Fibroblast of mammary gland (primary cell): ENCODE results near the gene CFAP97.
"Not testable (repeated sequence)": the region's sequence is repeated elsewhere in the genome, so short reads cannot be mapped to it uniquely, and the experiment has no call there.

ENCODE experiments used
- DNase-seq: peaks from one replicate; pipeline ENCODE4 v3.0.0-alpha.2; 2010; ENCODE audit warnings: low read depth
- H3K4me3 ChIP-seq: 2 replicates; pipeline ENCODE4 v1.5.1; 2011; ENCODE audit warnings: low read depth, mild to moderate bottlenecking, low read length, moderate library complexity; ENCODE audit not compliant: control insufficient read depth
- TF ChIP-seq, protein P1 (sequence below): conservative IDR thresholded peaks from 2 replicates; pipeline ENCODE4 v1.5.1; 2011; ENCODE audit warnings: low read depth, low read length, inconsistent platforms; ENCODE audit not compliant: control insufficient read depth, insufficient read depth

Gene CFAP97

GRCh38 chr4:185243879-185244278 lies 40.1 kb upstream of the CFAP97 start:
- H3K4me3 ChIP-seq: no peak overlapping the region
- no peak for DNase-seq
- TF ChIP-seq, protein P1, sequence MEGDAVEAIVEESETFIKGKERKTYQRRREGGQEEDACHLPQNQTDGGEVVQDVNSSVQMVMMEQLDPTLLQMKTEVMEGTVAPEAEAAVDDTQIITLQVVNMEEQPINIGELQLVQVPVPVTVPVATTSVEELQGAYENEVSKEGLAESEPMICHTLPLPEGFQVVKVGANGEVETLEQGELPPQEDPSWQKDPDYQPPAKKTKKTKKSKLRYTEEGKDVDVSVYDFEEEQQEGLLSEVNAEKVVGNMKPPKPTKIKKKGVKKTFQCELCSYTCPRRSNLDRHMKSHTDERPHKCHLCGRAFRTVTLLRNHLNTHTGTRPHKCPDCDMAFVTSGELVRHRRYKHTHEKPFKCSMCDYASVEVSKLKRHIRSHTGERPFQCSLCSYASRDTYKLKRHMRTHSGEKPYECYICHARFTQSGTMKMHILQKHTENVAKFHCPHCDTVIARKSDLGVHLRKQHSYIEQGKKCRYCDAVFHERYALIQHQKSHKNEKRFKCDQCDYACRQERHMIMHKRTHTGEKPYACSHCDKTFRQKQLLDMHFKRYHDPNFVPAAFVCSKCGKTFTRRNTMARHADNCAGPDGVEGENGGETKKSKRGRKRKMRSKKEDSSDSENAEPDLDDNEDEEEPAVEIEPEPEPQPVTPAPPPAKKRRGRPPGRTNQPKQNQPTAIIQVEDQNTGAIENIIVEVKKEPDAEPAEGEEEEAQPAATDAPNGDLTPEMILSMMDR: no peak

DNA sequence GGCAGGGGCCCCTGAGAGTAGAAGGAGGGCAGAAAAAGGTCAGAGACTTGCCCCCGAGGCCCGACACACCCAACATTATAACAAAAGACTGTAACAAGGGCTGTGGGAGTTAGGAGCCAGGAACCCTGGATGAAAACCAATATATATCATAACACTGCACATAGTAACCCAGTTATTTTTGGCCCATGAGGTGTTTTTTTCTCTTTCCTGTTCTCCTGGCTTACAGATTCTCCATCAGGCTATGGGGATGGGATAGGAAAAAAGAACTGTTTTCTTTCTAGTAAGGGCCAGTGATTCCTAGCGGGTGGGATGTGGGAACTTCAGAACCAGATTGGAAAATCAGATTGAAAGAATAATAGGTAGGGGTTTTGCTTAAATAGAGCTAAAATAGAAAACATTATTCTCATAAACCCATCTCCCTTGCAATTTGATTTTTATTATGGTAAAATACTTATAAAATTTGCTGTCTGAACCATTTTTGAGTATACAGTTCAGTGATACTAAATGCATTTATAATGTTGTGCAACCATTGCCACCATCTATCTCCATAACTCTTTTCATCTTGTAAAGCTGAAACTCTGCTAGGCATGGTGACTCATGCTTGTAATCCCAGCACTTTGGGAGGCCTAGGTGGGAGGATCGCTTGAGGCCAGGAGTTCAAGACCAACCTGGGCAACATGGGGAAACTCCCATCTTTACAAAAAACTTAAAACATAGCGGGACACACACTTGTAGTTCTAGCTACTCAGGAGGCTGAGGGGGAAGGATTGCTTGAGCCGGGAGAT lies 39.1 kb upstream of the CFAP97 start:
- TF ChIP-seq, protein P1: no peak
- H3K4me3 ChIP-seq: no peak overlapping the region
- peak; percentile 35 for DNase-seq

- not testable (repeated sequence) for H3K4me3 ChIP-seq, DNase-seq
Measured at GRCh38 chr4:185240486-185240885, 36.7 kb upstream of the CFAP97 start.

DNA sequence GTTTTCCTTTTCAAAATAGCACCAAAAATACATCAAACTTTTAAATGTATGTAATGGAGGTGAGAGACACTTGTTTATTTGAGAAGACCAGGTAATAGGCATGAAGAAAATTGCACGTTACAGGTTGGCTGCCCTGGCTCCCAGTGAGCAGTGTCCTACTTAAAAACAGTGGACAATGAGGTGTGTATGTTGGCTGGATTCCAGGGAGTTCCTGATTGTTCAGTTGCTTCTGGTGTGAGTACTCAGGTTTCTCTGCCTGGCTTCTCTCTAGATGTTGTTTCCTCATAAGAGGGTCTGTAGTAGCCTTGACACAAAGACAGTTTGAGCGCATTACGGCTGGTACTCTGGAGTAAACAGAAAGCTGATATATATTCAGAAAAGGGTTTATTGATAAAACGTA lies 35.0 kb upstream of the CFAP97 start:
- TF ChIP-seq, protein P1: no peak
- H3K4me3 ChIP-seq: no peak overlapping the region
- no peak for DNase-seq

DNA sequence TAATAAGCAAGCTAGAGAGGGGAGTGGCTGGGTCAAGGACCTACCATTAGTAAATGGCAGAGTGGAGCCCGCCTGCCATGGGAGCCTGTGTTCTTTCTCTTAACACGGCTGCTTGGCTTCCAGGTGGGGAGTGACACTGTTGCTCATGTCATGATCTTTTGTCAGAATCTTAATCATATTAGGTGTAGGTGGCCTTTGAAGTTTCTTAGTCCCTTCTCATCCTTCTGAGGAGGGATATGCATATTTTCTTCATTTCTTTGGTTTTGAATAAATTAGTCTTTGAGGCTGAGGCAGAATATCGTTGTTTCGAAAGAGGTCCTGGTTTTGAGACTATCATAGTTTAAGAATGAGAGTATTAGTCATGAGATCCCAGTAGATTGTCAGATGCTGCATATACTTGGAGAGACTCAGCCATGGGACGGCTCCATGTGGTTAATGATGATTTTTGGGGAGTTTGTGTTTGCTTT lies 34.4 kb upstream of the CFAP97 start:
- H3K4me3 ChIP-seq: no peak overlapping the region
- TF ChIP-seq, protein P1: no peak
- peak; percentile 87 for DNase-seq

DNA sequence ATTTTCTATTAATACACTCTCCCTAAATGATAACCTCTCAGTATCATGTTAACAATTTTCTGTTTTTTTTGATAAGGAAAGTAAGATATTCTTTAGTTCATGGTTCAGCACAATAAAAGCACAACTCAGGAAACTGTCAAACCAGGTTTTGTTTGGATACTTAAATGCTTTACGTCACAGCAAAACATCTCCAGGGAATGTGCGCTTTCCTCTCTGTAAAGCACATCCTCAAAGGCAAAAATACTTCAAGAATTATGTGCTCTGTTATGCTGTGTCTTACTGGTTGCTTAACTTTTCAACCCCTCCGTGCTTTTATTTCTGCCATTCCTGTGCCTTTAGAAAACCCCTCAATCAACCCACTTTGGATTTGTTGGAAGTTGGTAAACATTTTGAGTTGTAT lies 33.4 kb upstream of the CFAP97 start:
- DNase-seq: peak; percentile 83
- TF ChIP-seq, protein P1: no peak
- H3K4me3 ChIP-seq: no peak overlapping the region

GRCh38 chr4:185235843-185236503 lies 32.2 kb upstream of the CFAP97 start:
- TF ChIP-seq, protein P1: no peak
- no peak overlapping the region for H3K4me3 ChIP-seq
- DNase-seq: peak; percentile 41
